WTC11 (cell line): ENCODE measurements around the gene MRC2. TPM values are rescaled to one million over a fixed set of nuclear protein-coding genes. Genes with fewer than 3 reads are reported as not detected.
"Not testable (repeated sequence)": the region's sequence is repeated elsewhere in the genome, so short reads cannot be mapped to it uniquely, and the experiment has no call there.

Experiments
- ATAC-seq: fragments of 200-7000 bp; cut with Tn5 transposase; 2 replicates; pipeline ENCODE4 v1.10.0; 2021; ENCODE audit warnings: mild to moderate bottlenecking, moderate library complexity
- CTCF ChIA-PET: fragments of 300-600 bp; sonication (Branson Sonifier 250); formaldehyde crosslinking; loops from one replicate; lab custom pipeline; 2021; ENCODE audit warnings: antibody characterized with exemption; lab: Charles Lee
- POLR2A ChIA-PET: fragments of 350-600 bp; sonication (Branson Sonifier 250); formaldehyde crosslinking; loops from one replicate; lab custom pipeline; 2021; ENCODE audit warnings: antibody characterized with exemption; lab: Charles Lee
- DNase-seq: peaks from one replicate; pipeline ENCODE4 v3.0.0; 2021; ENCODE audit warnings: low spot score
- H3K27ac Mint-ChIP-seq: 2 replicates; pipeline ENCODE4 v1.8.0; 2021; ENCODE audit warnings: mixed read lengths
- H3K27me3 Mint-ChIP-seq: 2 replicates; pipeline ENCODE4 v1.8.0; 2021; ENCODE audit warnings: low read depth, mild to moderate bottlenecking, moderate library complexity, mixed read lengths
- H3K36me3 Mint-ChIP-seq: 2 replicates; pipeline ENCODE4 v1.8.0; 2021; ENCODE audit warnings: mixed read lengths
- H3K4me1 Mint-ChIP-seq: 2 replicates; pipeline ENCODE4 v1.8.0; 2022; ENCODE audit warnings: mixed read lengths
- H3K4me3 Mint-ChIP-seq: 2 replicates; pipeline ENCODE4 v1.8.0; 2021; ENCODE audit warnings: mild to moderate bottlenecking, moderate library complexity, mixed read lengths
- H3K9me3 Mint-ChIP-seq: 2 replicates; pipeline ENCODE4 v1.8.0; 2021; ENCODE audit warnings: mixed read lengths
- AR ChIP-seq: fragments of 250-450 bp; sonication (Bioruptor Pico); IDR thresholded peaks from 2 replicates; pipeline ENCODE4 v1.9.0; 2021; ENCODE audit warnings: mild to moderate bottlenecking
- IRF1 ChIP-seq: sonication (generic); formaldehyde crosslinking; IDR thresholded peaks from 2 replicates; pipeline ENCODE4 v1.8.0; 2023; ENCODE audit warnings: missing genetic modification reagents
- JAZF1 ChIP-seq: fragments of 250-450 bp; sonication (Bioruptor Pico); IDR thresholded peaks from 2 replicates; pipeline ENCODE4 v1.9.0; 2021; ENCODE audit warnings: moderate library complexity, mild to moderate bottlenecking, inconsistent platforms
- MLX ChIP-seq: sonication (generic); formaldehyde crosslinking; IDR thresholded peaks from 2 replicates; pipeline ENCODE4 v1.8.1; 2023; ENCODE audit warnings: mild to moderate bottlenecking, missing genetic modification reagents, moderate library complexity
- NFE2L1 ChIP-seq: sonication (generic); formaldehyde crosslinking; IDR thresholded peaks from 2 replicates; pipeline ENCODE4 v1.8.1; 2023; ENCODE audit warnings: missing genetic modification reagents
- USF2 ChIP-seq: sonication (generic); formaldehyde crosslinking; IDR thresholded peaks from 2 replicates; pipeline ENCODE4 v1.8.1; 2023; ENCODE audit warnings: mild to moderate bottlenecking, missing genetic modification reagents, moderate library complexity
- ZNF281 ChIP-seq: sonication (generic); formaldehyde crosslinking; IDR thresholded peaks from 2 replicates; pipeline ENCODE4 v1.8.0; 2023; ENCODE audit warnings: mild to moderate bottlenecking, missing genetic modification reagents
- ZNF317 ChIP-seq: sonication (generic); formaldehyde crosslinking; IDR thresholded peaks from 2 replicates; pipeline ENCODE4 v1.8.1; 2023; ENCODE audit warnings: low read depth, mild to moderate bottlenecking, moderate library complexity, missing genetic modification reagents, borderline replicate concordance
- ZNF396 ChIP-seq: fragments of 250-450 bp; sonication (Bioruptor Pico); IDR thresholded peaks from 2 replicates; pipeline ENCODE4 v1.8.0; 2021; ENCODE audit warnings: mild to moderate bottlenecking, moderate library complexity, borderline replicate concordance
- ZNF425 ChIP-seq: fragments of 250-450 bp; sonication (Bioruptor Pico); conservative IDR thresholded peaks from 2 replicates; pipeline ENCODE4 v1.9.0; 2021; ENCODE audit warnings: mild to moderate bottlenecking
- total RNA-seq: library from RNA; stranded (reverse); gene quantifications from 3 replicates; pipeline ENCODE4 v1.2.3, GENCODE V29; 2021

The MRC2 gene
- total RNA-seq, 1 experiment from 2014 or later = 35.3 TPM

- Mint-ChIP-seq H3K4me1 (peaks cover under 1% of the 10 kb centered on the region; the same call in 1 of the 2 replicates), H3K4me3 (no peak overlapping the region), H3K27ac (no peak overlapping the region), H3K27me3 (no peaks in the 10 kb centered on the region)
- DNase-seq = no peak
- TF ChIP-seq ZNF396 = no peak
- no peak for TF ChIP-seq NFE2L1
- TF ChIP-seq ZNF425 (CRISPR knock-in tag) = no peak
- TF ChIP-seq USF2 = no peak
- no peak for TF ChIP-seq ZNF317 (CRISPR knock-in tag)
- TF ChIP-seq, all 79 proteins: peak for 0
- ATAC-seq = no peak
- Mint-ChIP-seq H3K9me3 (no peaks in the 10 kb centered on the region), H3K36me3 (peaks cover 58% of the 10 kb centered on the region)
- POLR2A ChIA-PET = no interaction called here
- CTCF ChIA-PET = no interaction called here
Measured at GRCh38 chr17:62611728-62612127, 15.7 kb upstream of the MRC2 start.

GRCh38 chr17:62612289-62612688, 15.2 kb upstream of the MRC2 start:
- peaks cover 54% of the 10 kb centered on the region for H3K36me3 Mint-ChIP-seq
- not testable (repeated sequence) for ATAC-seq, H3K27ac Mint-ChIP-seq

GRCh38 chr17:62613095-62613494, 14.4 kb upstream of the MRC2 start:
- Mint-ChIP-seq H3K36me3 (peaks cover 47% of the 10 kb centered on the region), H3K4me1 (peaks cover 14% of the 10 kb centered on the region)
- H3K9me3 Mint-ChIP-seq, H3K27me3 Mint-ChIP-seq, CTCF ChIA-PET, H3K4me3 Mint-ChIP-seq, H3K27ac Mint-ChIP-seq, ATAC-seq, DNase-seq, POLR2A ChIA-PET: not testable (repeated sequence)

More at GRCh38 chr17:62612289-62612688, 15.2 kb upstream of the MRC2 start:
- H3K9me3 Mint-ChIP-seq, POLR2A ChIA-PET, H3K27me3 Mint-ChIP-seq, H3K4me3 Mint-ChIP-seq, DNase-seq, H3K4me1 Mint-ChIP-seq, CTCF ChIA-PET: not testable (repeated sequence)

- Mint-ChIP-seq H3K27me3 (no peaks in the 10 kb centered on the region), H3K27ac (peak overlapping the region; percentile 86; the same call in 1 of the 2 replicates), H3K4me1 (peaks cover 22% of the 10 kb centered on the region), H3K9me3 (no peaks in the 10 kb centered on the region), H3K4me3 (no peak overlapping the region), H3K36me3 (peaks cover 37% of the 10 kb centered on the region)
- no peak for TF ChIP-seq ZNF281 (CRISPR knock-in tag)
- TF ChIP-seq MLX (CRISPR knock-in tag) = no peak
- TF ChIP-seq IRF1 (CRISPR knock-in tag) = no peak
- no peak for TF ChIP-seq AR
- TF ChIP-seq JAZF1 = no peak
- CTCF ChIA-PET = interaction anchor here (0.7 kb wide), 1 partner anchor 1061 kb away, joined by 3 read pairs; no protein-coding TSS in a partner anchor
- ATAC-seq = no peak
- POLR2A ChIA-PET = no interaction called here
- DNase-seq = no peak
Measured at GRCh38 chr17:62614142-62614541, 13.3 kb upstream of the MRC2 start.
